Suprapubic skin (tissue), 3 donors: ENCODE results near the gene PTTG1IP.

ENCODE experiments used
- CTCF ChIP-seq, 2 donors: fragments of 200-600 bp in 1 of 2; fragments of 450-650 bp in 1 of 2; sonication (generic) in 1 of 2; IDR thresholded peaks; one replicate each; pipeline ENCODE4 v1.5.1; 2016 to 2019; ENCODE audit warnings: antibody characterized with exemption in 2 of 2, mild to moderate bottlenecking in 1 of 2, moderate library complexity in 1 of 2
- EP300 ChIP-seq: sonication (generic); formaldehyde crosslinking; IDR thresholded peaks from one replicate; pipeline ENCODE4 v1.6.1; 2017; ENCODE audit warnings: antibody characterized with exemption
- POLR2A ChIP-seq, 2 donors: fragments of 450-650 bp; IDR thresholded peaks; one replicate each; pipeline ENCODE4 v1.6.1; 2017; ENCODE audit warnings: antibody characterized with exemption in 2 of 2, mild to moderate bottlenecking in 2 of 2, moderate library complexity in 2 of 2

- no peak for TF ChIP-seq EP300
- TF ChIP-seq CTCF (IDR thresholded peaks at IDR 0.05), result no peak
- no peak for TF ChIP-seq POLR2A (IDR thresholded peaks at IDR 0.05)
These were observed 39.1 kb downstream of the PTTG1IP start for GRCh38 chr21:44834231-44834950.
